Smooth muscle cell of the brain vasculature (primary cell): ENCODE results near the gene RNU2-63P.
"Not testable (repeated sequence)": the region's sequence is repeated elsewhere in the genome, so short reads cannot be mapped to it uniquely, and the experiment has no call there.

ENCODE experiments used
- DNase-seq: peaks from one replicate; pipeline ENCODE4 v3.0.0-alpha.2; 2012; ENCODE audit warnings: low read depth, low spot score

The RNU2-63P gene

GRCh38 chr2:88016086-88016959 is at the start of gene RNU2-63P:
TSS of gene RNU2-63P (minus strand) at chr2:88016547.
- DNase-seq, result peak; percentile 67

- DNase-seq, result no peak
Observed at GRCh38 chr2:88061295-88061694, 44.9 kb upstream of the RNU2-63P start.

GRCh38 chr2:88060907-88061275 is 44.5 kb upstream of the RNU2-63P start:
- DNase-seq, result no peak

- DNase-seq, result no peak
Observed at GRCh38 chr2:88059979-88060906, 43.9 kb upstream of the RNU2-63P start.

- no peak for DNase-seq
Observed at GRCh38 chr2:88058191-88058590, 41.8 kb upstream of the RNU2-63P start.

GRCh38 chr2:88057437-88057844 is 41.1 kb upstream of the RNU2-63P start:
- no peak for DNase-seq

- DNase-seq, result peak; percentile 89
Observed at GRCh38 chr2:88055371-88056128, 39.2 kb upstream of the RNU2-63P start, which contains the start of gene KRCC1. TSS of gene KRCC1 (minus strand) at chr2:88055783. CDS start at chr2:88028563, 27,220 bp downstream.

GRCh38 chr2:88054782-88055370 is 38.5 kb upstream of the RNU2-63P start:
- DNase-seq, result no peak

- DNase-seq, result no peak
Observed at GRCh38 chr2:88053934-88054781, 37.8 kb upstream of the RNU2-63P start.

- no peak for DNase-seq
Observed at GRCh38 chr2:88053296-88053695, 36.9 kb upstream of the RNU2-63P start.

- no peak for DNase-seq
Observed at GRCh38 chr2:88051792-88052191, 35.4 kb upstream of the RNU2-63P start.

GRCh38 chr2:88049622-88050021 is 33.3 kb upstream of the RNU2-63P start:
- no peak for DNase-seq

- DNase-seq, result no peak
Observed at GRCh38 chr2:88048541-88048940, 32.2 kb upstream of the RNU2-63P start.

GRCh38 chr2:88045561-88045960 is 29.2 kb upstream of the RNU2-63P start:
- not testable (repeated sequence) for DNase-seq

- no peak for DNase-seq
Observed at GRCh38 chr2:88042476-88042875, 26.1 kb upstream of the RNU2-63P start.

GRCh38 chr2:88038263-88039105 is 22.1 kb upstream of the RNU2-63P start:
- DNase-seq, result peak; percentile 73

GRCh38 chr2:88036606-88037005 is 20.3 kb upstream of the RNU2-63P start:
- DNase-seq, result no peak

- DNase-seq, result no peak
Observed at GRCh38 chr2:88036182-88036581, 19.8 kb upstream of the RNU2-63P start.

- DNase-seq, result no peak
Observed at GRCh38 chr2:88032070-88032702, 15.8 kb upstream of the RNU2-63P start.
